PC-9 (cell line): ENCODE results near the gene C4orf36.

Experiments used
- CTCF ChIP-seq: fragments of 200-600 bp; sonication (generic); conservative IDR thresholded peaks from 2 replicates; pipeline ENCODE4 v1.6.1; 2017; ENCODE audit warnings: mixed run types, antibody characterized with exemption, mild to moderate bottlenecking, moderate library complexity
- EZH2 ChIP-seq: fragments of 200-600 bp; sonication (generic); IDR thresholded peaks from 2 replicates; pipeline ENCODE4 v1.8.0; 2017; ENCODE audit warnings: antibody characterized with exemption, low read depth

GRCh38 chr4:86878640-86879039 is 13.6 kb downstream of the C4orf36 start:
- TF ChIP-seq CTCF = no peak
- TF ChIP-seq EZH2 = no peak
